ENCODE data around the gene GJC2. TPM values are rescaled to one million over a fixed set of nuclear protein-coding genes. Genes with fewer than 3 reads are reported as not detected.

Gene GJC2
- total RNA-seq, 1 experiment from 2014 or later, result 0.72 TPM

GRCh38 chr1:228194921-228195812 is 45.4 kb downstream of the GJC2 start (continued):
- TF ChIP-seq, protein P1, sequence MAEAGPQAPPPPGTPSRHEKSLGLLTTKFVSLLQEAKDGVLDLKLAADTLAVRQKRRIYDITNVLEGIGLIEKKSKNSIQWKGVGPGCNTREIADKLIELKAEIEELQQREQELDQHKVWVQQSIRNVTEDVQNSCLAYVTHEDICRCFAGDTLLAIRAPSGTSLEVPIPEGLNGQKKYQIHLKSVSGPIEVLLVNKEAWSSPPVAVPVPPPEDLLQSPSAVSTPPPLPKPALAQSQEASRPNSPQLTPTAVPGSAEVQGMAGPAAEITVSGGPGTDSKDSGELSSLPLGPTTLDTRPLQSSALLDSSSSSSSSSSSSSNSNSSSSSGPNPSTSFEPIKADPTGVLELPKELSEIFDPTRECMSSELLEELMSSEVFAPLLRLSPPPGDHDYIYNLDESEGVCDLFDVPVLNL (CRISPR knock-in tag; IDR thresholded peaks at IDR 0.05; ENCODE audit: borderline replicate concordance, low read depth), result no peak
- TF ChIP-seq NR2C2 (CRISPR knock-in tag; IDR thresholded peaks at IDR 0.05) (no peak), ZNF396 (CRISPR knock-in tag; IDR thresholded peaks at IDR 0.05; ENCODE audit: borderline replicate concordance) (no peak), NFATC4 (CRISPR knock-in tag; IDR thresholded peaks at IDR 0.05) (no peak), SOX15 (CRISPR knock-in tag; IDR thresholded peaks at IDR 0.05) (no peak), HMGXB4 (CRISPR knock-in tag; IDR thresholded peaks at IDR 0.05) (no peak), HMGA2 (CRISPR knock-in tag; IDR thresholded peaks at IDR 0.05) (no peak), ERG (CRISPR knock-in tag; IDR thresholded peaks at IDR 0.05) (no peak)
- TF ChIP-seq, protein P2, sequence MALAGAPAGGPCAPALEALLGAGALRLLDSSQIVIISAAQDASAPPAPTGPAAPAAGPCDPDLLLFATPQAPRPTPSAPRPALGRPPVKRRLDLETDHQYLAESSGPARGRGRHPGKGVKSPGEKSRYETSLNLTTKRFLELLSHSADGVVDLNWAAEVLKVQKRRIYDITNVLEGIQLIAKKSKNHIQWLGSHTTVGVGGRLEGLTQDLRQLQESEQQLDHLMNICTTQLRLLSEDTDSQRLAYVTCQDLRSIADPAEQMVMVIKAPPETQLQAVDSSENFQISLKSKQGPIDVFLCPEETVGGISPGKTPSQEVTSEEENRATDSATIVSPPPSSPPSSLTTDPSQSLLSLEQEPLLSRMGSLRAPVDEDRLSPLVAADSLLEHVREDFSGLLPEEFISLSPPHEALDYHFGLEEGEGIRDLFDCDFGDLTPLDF (CRISPR knock-in tag; IDR thresholded peaks at IDR 0.05), result no peak
- TF ChIP-seq, protein P3, sequence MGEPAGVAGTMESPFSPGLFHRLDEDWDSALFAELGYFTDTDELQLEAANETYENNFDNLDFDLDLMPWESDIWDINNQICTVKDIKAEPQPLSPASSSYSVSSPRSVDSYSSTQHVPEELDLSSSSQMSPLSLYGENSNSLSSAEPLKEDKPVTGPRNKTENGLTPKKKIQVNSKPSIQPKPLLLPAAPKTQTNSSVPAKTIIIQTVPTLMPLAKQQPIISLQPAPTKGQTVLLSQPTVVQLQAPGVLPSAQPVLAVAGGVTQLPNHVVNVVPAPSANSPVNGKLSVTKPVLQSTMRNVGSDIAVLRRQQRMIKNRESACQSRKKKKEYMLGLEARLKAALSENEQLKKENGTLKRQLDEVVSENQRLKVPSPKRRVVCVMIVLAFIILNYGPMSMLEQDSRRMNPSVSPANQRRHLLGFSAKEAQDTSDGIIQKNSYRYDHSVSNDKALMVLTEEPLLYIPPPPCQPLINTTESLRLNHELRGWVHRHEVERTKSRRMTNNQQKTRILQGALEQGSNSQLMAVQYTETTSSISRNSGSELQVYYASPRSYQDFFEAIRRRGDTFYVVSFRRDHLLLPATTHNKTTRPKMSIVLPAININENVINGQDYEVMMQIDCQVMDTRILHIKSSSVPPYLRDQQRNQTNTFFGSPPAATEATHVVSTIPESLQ (CRISPR knock-in tag; IDR thresholded peaks at IDR 0.05), result no peak

DNA sequence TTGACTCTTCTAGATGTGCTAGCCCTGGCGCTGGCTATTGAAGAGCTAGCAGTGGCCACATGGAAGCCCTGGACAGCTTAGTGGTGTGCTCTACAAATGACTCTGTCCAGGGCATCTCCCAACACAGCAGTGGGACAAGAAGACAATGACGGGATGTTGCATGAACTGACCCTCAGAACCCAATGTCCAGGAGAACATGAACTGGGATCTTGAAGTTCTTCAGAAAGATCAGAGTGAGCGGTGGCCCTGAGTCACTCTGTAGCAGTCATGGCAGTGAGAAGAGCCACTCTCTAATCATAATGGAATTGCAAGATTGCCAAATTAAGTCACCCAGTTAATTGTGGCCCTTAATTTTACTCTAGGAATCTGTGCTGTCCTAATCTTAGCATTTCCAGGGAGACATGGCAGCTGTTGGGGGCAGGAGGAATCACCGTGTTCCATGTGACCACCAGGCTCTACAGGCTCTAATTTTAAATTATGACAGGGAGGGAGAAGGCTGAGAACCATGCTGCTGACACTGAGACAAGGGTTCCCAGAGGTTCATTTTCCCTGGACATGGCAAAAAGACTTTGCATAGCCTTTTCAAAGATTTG is 47.9 kb downstream of the GJC2 start:
- Mint-ChIP-seq H3K36me3 (peaks cover 24% of the 10 kb centered on the region), H3K27me3 (ENCODE audit: low read depth) (peaks cover 51% of the 10 kb centered on the region), H3K4me3 (no peak overlapping the region), H3K9me3 (peaks cover 62% of the 10 kb centered on the region), H3K27ac (no peak overlapping the region), H3K4me1 (no peaks in the 10 kb centered on the region)
- ChIA-PET POLR2A (no interaction called here), CTCF (no interaction called here)
- no peak for TF ChIP-seq ATF1 (CRISPR knock-in tag; IDR thresholded peaks at IDR 0.05)
- TF ChIP-seq GABPB1 (CRISPR knock-in tag; IDR thresholded peaks at IDR 0.05), result no peak
- TF ChIP-seq, protein P2 (CRISPR knock-in tag; IDR thresholded peaks at IDR 0.05), result no peak
- TF ChIP-seq GTF2I (CRISPR knock-in tag; conservative IDR thresholded peaks at IDR 0.05), result no peak
- ATAC-seq, result no peak
- DNase-seq (ENCODE audit: low spot score), result no peak
